Measurements from ENCODE around the gene MORN4. TPM values are rescaled to one million over a fixed set of nuclear protein-coding genes. Genes with fewer than 3 reads are reported as not detected.

The MORN4 gene
- total RNA-seq, 6 experiments from 2014 or later, result 0.69 to 3.9 (median 1.6) TPM

GRCh38 chr10:97666992-97667391 is 33.7 kb upstream of the MORN4 start:
- Histone ChIP-seq H3K4me1 (peaks cover 0 to 30% (median 4%) of the 10 kb centered on the region in 4 donors), H3K27ac (no peak overlapping the region), H3K36me3 (no peaks in the 10 kb centered on the region), H3K27me3 (no peaks in the 10 kb centered on the region), H3K4me3 (no peak overlapping the region), H3K9me3 (no peaks in the 10 kb centered on the region)
- peak; percentile 26 to 80 (median 56) for ATAC-seq
- intact Hi-C loops (cut with DNase I), result no loop called here
- WGBS (ENCODE audit: insufficient coverage, low coverage, low lambda C conversion rate, missing lambda C conversion rate), result 51% methylated on average over 7 of the region's 7 CpGs
- DNase-seq, result no peak
- no peak for TF ChIP-seq POLR2A (IDR thresholded peaks at IDR 0.05)
- TF ChIP-seq CTCF (IDR thresholded peaks at IDR 0.05), result no peak

GRCh38 chr10:97664282-97664850 is 31.1 kb upstream of the MORN4 start:
- Histone ChIP-seq H3K9me3 (no peaks in the 10 kb centered on the region), H3K4me1 (peaks cover 0 to 30% (median 4%) of the 10 kb centered on the region in 4 donors), H3K36me3 (peaks cover 0 to 2% (median 0%) of the 10 kb centered on the region in 4 donors), H3K27me3 (no peaks in the 10 kb centered on the region), H3K27ac (peak overlapping the region in 2 of 3 donors; percentile 13 to 55), H3K4me3 (no peak overlapping the region)
- peak; percentile 81 to 82 (median 82) for ATAC-seq
- TF ChIP-seq CTCF (IDR thresholded peaks at IDR 0.05) (no peak), POLR2A (IDR thresholded peaks at IDR 0.05) (no peak)
- intact Hi-C loops (cut with DNase I), result no loop called here
- no peak for DNase-seq
- 0% methylated on average over 1 of the region's 1 CpG for WGBS (ENCODE audit: insufficient coverage, low coverage, low lambda C conversion rate, missing lambda C conversion rate)

GRCh38 chr10:97659589-97659988 is 26.3 kb upstream of the MORN4 start:
- WGBS (ENCODE audit: insufficient coverage, low coverage, low lambda C conversion rate, missing lambda C conversion rate), result 52% methylated on average over 1 of the region's 1 CpG
- no peak for ATAC-seq
- Histone ChIP-seq H3K27me3 (no peaks in the 10 kb centered on the region), H3K4me3 (no peak overlapping the region), H3K9me3 (no peaks in the 10 kb centered on the region), H3K36me3 (peaks cover 0 to 16% (median 6%) of the 10 kb centered on the region in 4 donors), H3K27ac (no peak overlapping the region), H3K4me1 (peaks cover 0 to 11% (median 3%) of the 10 kb centered on the region in 4 donors)
- intact Hi-C loops (cut with DNase I), result no loop called here
- TF ChIP-seq CTCF (IDR thresholded peaks at IDR 0.05) (no peak), POLR2A (IDR thresholded peaks at IDR 0.05) (no peak)
- DNase-seq, result no peak

GRCh38 chr10:97656777-97657176 is 23.5 kb upstream of the MORN4 start:
- Histone ChIP-seq H3K9me3 (no peaks in the 10 kb centered on the region), H3K4me3 (no peak overlapping the region), H3K36me3 (peaks cover 5 to 34% (median 12%) of the 10 kb centered on the region in 4 donors), H3K27me3 (no peaks in the 10 kb centered on the region), H3K4me1 (no peaks in the 10 kb centered on the region), H3K27ac (no peak overlapping the region)
- TF ChIP-seq POLR2A (IDR thresholded peaks at IDR 0.05), result no peak
- no peak for TF ChIP-seq CTCF (IDR thresholded peaks at IDR 0.05)
- intact Hi-C loops (cut with DNase I), result no loop called here
- no peak for DNase-seq
- WGBS (ENCODE audit: insufficient coverage, low coverage, low lambda C conversion rate, missing lambda C conversion rate), result 100% methylated on average over 2 of the region's 5 CpGs
- no peak for ATAC-seq
